Endothelial cell (in vitro differentiated cells): ENCODE data around the gene SLC12A2. TPM values are rescaled to one million over a fixed set of nuclear protein-coding genes. Genes with fewer than 3 reads are reported as not detected.

Experiments
- DNase-seq: peaks from one replicate; pipeline ENCODE4 v3.0.0; 2021; ENCODE audit warnings: low spot score
- H3K27ac Mint-ChIP-seq: one replicate; pipeline ENCODE4 v1.8.0; 2021; ENCODE audit warnings: mixed read lengths, inconsistent platforms; ENCODE audit not compliant: unreplicated experiment
- H3K27me3 Mint-ChIP-seq: one replicate; pipeline ENCODE4 v1.8.0; 2021; ENCODE audit warnings: mild to moderate bottlenecking, moderate library complexity, mixed read lengths, inconsistent platforms; ENCODE audit not compliant: unreplicated experiment
- H3K36me3 Mint-ChIP-seq: one replicate; pipeline ENCODE4 v1.8.0; 2021; ENCODE audit warnings: mild to moderate bottlenecking, low read depth, mixed read lengths, inconsistent platforms; ENCODE audit not compliant: unreplicated experiment
- H3K4me1 Mint-ChIP-seq: one replicate; pipeline ENCODE4 v1.8.0; 2021; ENCODE audit warnings: mild to moderate bottlenecking, mixed read lengths, inconsistent platforms; ENCODE audit not compliant: unreplicated experiment
- H3K4me3 Mint-ChIP-seq: one replicate; pipeline ENCODE4 v1.8.0; 2021; ENCODE audit warnings: mild to moderate bottlenecking, mixed read lengths, inconsistent platforms; ENCODE audit not compliant: unreplicated experiment
- H3K9me3 Mint-ChIP-seq: one replicate; pipeline ENCODE4 v1.8.0; 2021; ENCODE audit warnings: mixed read lengths, inconsistent platforms; ENCODE audit not compliant: unreplicated experiment
- total RNA-seq: library from RNA; stranded (reverse); fragmentation: NEBNext Ultra II Directional; extraction: Animal tissue kit (Norgen Biotek cat#: 25700); gene quantifications from one replicate; pipeline ENCODE4 v1.2.1, GENCODE V29; 2021; ENCODE audit not compliant: unreplicated experiment
- TF ChIP-seq, protein P1 (sequence below): fragments of 200-600 bp; sonication (generic); IDR thresholded peaks from one replicate; pipeline ENCODE4 v1.5.0; 2021; ENCODE audit warnings: antibody characterized with exemption; ENCODE audit not compliant: unreplicated experiment

Gene SLC12A2
- total RNA-seq, 1 donor from 2014 or later: 45.7 TPM

DNA sequence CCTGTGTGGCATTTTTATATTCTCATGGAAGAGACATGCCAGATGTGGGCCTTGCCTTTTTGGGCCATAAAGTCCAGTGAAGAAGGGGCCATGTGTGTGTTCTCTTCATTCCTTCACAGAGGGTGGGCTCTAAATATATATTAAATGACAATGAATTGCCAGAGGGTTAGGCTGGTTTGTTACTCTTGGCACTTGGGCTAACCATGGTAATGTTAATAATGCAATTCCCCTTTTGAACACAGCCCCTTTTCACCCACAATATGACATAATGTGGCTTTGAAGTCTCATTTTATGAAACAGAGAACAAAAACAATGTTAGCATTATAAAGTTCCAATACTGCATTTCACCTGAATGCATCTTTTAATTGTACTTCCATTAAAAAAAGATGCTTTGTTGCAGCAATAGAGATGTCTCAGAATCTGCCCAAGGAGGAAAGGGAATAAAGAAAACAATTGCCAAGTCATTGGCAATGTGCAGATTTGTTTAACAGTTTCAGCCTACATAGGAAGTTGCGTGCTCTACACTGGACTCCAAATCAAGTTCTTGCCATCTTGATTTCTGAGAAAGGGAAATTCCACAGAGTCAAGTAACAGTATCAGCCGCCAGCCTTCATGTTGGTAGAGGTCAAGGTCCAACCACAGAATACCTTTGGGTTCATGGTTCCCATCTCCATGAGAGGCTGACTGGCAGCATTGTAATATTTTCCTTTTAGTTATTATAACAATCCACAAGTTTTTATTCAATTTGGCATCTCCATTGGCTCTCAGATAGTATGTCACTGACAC is 141.9 kb downstream of the SLC12A2 start:
- DNase-seq: no peak
- no peaks in the 10 kb centered on the region for H3K36me3 Mint-ChIP-seq
- TF ChIP-seq, protein P1, sequence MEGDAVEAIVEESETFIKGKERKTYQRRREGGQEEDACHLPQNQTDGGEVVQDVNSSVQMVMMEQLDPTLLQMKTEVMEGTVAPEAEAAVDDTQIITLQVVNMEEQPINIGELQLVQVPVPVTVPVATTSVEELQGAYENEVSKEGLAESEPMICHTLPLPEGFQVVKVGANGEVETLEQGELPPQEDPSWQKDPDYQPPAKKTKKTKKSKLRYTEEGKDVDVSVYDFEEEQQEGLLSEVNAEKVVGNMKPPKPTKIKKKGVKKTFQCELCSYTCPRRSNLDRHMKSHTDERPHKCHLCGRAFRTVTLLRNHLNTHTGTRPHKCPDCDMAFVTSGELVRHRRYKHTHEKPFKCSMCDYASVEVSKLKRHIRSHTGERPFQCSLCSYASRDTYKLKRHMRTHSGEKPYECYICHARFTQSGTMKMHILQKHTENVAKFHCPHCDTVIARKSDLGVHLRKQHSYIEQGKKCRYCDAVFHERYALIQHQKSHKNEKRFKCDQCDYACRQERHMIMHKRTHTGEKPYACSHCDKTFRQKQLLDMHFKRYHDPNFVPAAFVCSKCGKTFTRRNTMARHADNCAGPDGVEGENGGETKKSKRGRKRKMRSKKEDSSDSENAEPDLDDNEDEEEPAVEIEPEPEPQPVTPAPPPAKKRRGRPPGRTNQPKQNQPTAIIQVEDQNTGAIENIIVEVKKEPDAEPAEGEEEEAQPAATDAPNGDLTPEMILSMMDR: no peak

DNA sequence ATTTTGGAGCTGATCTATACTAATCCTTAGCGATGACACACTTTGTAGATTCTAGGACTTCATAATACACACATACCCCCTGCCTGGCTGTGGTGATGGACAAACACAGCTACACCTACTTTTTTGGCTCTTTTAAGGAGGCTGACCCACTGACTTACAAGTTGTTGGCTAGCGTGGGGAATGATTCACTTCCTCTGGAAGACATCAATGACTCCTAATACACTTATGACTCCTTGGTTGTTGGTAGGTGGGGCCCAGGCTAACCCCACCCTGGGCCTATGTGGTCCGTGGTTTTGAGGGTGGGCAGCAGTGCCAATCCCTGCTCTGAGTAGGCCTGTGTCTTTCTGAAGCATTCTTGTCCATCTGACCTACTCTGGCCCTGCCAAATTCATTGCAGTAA is 144.4 kb downstream of the SLC12A2 start:
- H3K9me3 Mint-ChIP-seq: no peaks in the 10 kb centered on the region

More for the DNA sequence above, 141.9 kb downstream of the SLC12A2 start:
- Mint-ChIP-seq H3K4me1 (no peaks in the 10 kb centered on the region), H3K27me3 (peaks cover 2% of the 10 kb centered on the region), H3K9me3 (no peaks in the 10 kb centered on the region), H3K4me3 (no peak overlapping the region), H3K27ac (no peak overlapping the region)

DNA sequence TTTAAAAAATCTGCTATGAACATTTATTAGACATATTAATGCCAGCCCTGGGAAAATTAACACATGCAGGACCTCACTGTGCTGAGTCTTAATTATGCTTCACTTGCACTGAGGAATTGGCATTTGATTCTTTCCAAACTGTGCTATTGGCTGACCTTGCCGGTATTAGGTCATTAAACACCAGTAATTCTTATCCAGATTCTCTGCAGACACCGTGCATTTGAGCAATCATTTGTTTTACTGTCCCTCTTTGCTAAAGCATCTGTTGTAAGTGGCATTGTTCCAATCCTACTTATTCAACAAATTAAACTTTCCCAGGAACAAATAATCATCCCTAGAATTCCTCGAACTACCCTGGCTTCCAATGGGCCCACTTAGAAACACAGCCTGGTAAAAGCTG is 145.0 kb downstream of the SLC12A2 start:
- Mint-ChIP-seq H3K9me3 (no peaks in the 10 kb centered on the region), H3K4me1 (no peaks in the 10 kb centered on the region), H3K27me3 (peaks cover 2% of the 10 kb centered on the region), H3K36me3 (no peaks in the 10 kb centered on the region), H3K27ac (no peak overlapping the region), H3K4me3 (no peak overlapping the region)
- DNase-seq: no peak
- TF ChIP-seq, protein P1: no peak

More for the DNA sequence above, 144.4 kb downstream of the SLC12A2 start:
- TF ChIP-seq, protein P1: no peak
- no peak overlapping the region for H3K4me3 Mint-ChIP-seq
- H3K27me3 Mint-ChIP-seq: peaks cover 2% of the 10 kb centered on the region
- H3K27ac Mint-ChIP-seq: no peak overlapping the region
- H3K36me3 Mint-ChIP-seq: no peaks in the 10 kb centered on the region
- DNase-seq: no peak
- no peaks in the 10 kb centered on the region for H3K4me1 Mint-ChIP-seq

DNA sequence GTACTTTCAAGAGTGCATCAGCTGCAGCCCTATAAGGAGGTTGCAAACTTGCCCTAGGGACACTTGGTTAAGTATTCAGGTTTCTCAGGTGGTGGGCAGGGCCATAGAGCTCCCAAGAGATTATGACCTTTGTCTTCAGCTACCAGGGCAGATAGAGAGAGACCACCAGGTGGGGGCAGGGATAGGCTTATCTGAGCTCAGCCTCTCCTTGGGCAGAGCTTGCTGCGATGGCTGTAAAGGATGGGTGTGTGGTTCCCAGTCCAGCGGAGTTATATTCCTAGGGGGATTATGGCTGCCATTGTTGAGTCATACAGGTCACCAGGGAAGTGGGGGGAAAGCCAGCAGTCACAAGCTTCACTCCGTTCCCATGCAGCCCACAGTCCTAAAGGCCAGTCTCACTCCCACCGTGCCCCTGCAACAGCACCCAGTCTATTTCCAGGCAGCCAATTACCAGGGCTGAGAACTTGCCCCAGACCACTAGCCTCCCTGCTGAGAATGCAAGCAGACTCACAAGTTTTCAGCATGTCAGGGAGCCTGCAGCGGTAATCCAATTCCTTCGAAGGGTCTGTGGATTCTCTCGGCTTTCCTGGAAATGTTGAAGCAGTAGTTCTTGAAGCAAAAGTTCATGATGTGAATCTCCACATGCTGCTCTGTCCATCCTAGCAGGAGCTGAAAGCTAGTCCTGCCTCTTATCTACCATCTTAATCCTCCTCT is 151.5 kb downstream of the SLC12A2 start:
- TF ChIP-seq, protein P1: no peak
- Mint-ChIP-seq H3K4me1 (no peaks in the 10 kb centered on the region), H3K9me3 (no peaks in the 10 kb centered on the region), H3K27ac (no peak overlapping the region), H3K4me3 (no peak overlapping the region), H3K36me3 (no peaks in the 10 kb centered on the region), H3K27me3 (no peaks in the 10 kb centered on the region)
- DNase-seq: no peak

DNA sequence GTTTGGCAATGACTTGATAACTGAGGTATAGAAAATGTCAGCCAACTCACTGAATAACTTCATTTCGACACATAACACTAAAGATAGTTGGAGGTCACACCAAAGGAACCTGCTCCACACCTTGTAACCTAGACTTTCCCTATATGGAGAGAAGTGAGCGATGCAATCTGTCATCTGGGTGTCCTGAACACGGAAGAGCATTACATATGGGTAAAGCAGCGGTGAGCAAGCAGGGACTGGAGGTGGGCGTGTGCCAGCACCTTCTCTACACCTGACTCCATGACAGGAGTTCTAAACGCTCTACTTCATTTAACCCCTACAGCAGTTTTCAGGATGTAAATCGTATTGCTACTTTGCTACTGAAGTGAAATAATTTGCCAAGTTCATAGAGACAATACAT is 152.8 kb downstream of the SLC12A2 start:
- H3K4me1 Mint-ChIP-seq: no peaks in the 10 kb centered on the region
- H3K9me3 Mint-ChIP-seq: no peaks in the 10 kb centered on the region
- H3K27ac Mint-ChIP-seq: no peak overlapping the region
- no peaks in the 10 kb centered on the region for H3K36me3 Mint-ChIP-seq
- H3K4me3 Mint-ChIP-seq: no peak overlapping the region
- no peak for DNase-seq
- TF ChIP-seq, protein P1: no peak
- H3K27me3 Mint-ChIP-seq: no peaks in the 10 kb centered on the region
